LHCN-M2 (cell line): ENCODE measurements around the gene SLC3A2. TPM values are rescaled to one million over a fixed set of nuclear protein-coding genes. Genes with fewer than 3 reads are reported as not detected.
A peak's percentile ranks its signal among the peaks of the same experiment; 100 is the strongest.
"Not testable (repeated sequence)": the region's sequence is repeated elsewhere in the genome, so short reads cannot be mapped to it uniquely, and the experiment has no call there.

Source experiments
- DNase-seq: peaks from one replicate; pipeline ENCODE4 v3.0.0-alpha.2; 2012; ENCODE audit warnings: low read depth
- total RNA-seq: library from RNA; depleted of rRNA; stranded (reverse); fragments of >200 nt; gene quantifications from 2 replicates; pipeline ENCODE4 v1.2.3, GENCODE V29; 2014; rRNA removed

SLC3A2 gene
- total RNA-seq, 1 experiment from 2014 or later = 132 TPM

GRCh38 chr11:62930157-62930556 lies 49.5 kb downstream of the SLC3A2 start:
- DNase-seq = no peak

GRCh38 chr11:62930666-62931065 lies 50.0 kb downstream of the SLC3A2 start:
- no peak for DNase-seq

GRCh38 chr11:62931499-62932278 lies 51.0 kb downstream of the SLC3A2 start:
- peak; percentile 57 for DNase-seq

GRCh38 chr11:62933285-62933684 lies 52.6 kb downstream of the SLC3A2 start:
- DNase-seq = no peak

- DNase-seq = no peak
Measured at GRCh38 chr11:62933750-62934495, 53.2 kb downstream of the SLC3A2 start.

GRCh38 chr11:62934496-62934785 lies 53.7 kb downstream of the SLC3A2 start:
- no peak for DNase-seq

GRCh38 chr11:62937528-62937927 lies 56.8 kb downstream of the SLC3A2 start:
- DNase-seq = not testable (repeated sequence)

Other genes with a start within 250 kb of the SLC3A2 start
- 267 and 299 TPM in 2 replicates for gene GANAB, start 234.3 kb upstream of the SLC3A2 start, total RNA-seq
- gene INTS5, start 227.6 kb upstream of the SLC3A2 start, total RNA-seq = 27.9 and 28.1 TPM in 2 replicates
- gene C11orf98, start 215.7 kb upstream of the SLC3A2 start, total RNA-seq = 55.7 and 72.4 TPM in 2 replicates
- 3.2 and 8.7 TPM in 2 replicates for gene CSKMT, start 215.6 kb upstream of the SLC3A2 start, total RNA-seq
- gene UQCC3, start 209.2 kb upstream of the SLC3A2 start, total RNA-seq = 11.0 and 16.4 TPM in 2 replicates
- 3.7 and 4.7 TPM in 2 replicates for gene LBHD1, start 208.6 kb upstream of the SLC3A2 start, total RNA-seq
- gene UBXN1, start 201.8 kb upstream of the SLC3A2 start, total RNA-seq = 97.0 and 122 TPM in 2 replicates
- 41.4 and 68.1 TPM in 2 replicates for gene LRRN4CL, start 191.4 kb upstream of the SLC3A2 start, total RNA-seq
- gene BSCL2, start 173.5 kb upstream of the SLC3A2 start, total RNA-seq = 80.1 and 86.2 TPM in 2 replicates
- gene GNG3, start 173.2 kb upstream of the SLC3A2 start, total RNA-seq = not detected in 2 replicates
- gene HNRNPUL2, start 153.4 kb upstream of the SLC3A2 start, total RNA-seq = 8.7 and 14.4 TPM in 2 replicates
- gene TTC9C, start 152.4 kb upstream of the SLC3A2 start, total RNA-seq = 31.8 and 53.4 TPM in 2 replicates
- 6.7 and 9.2 TPM in 2 replicates for gene ZBTB3, start 126.7 kb upstream of the SLC3A2 start, total RNA-seq
- gene POLR2G, start 119.3 kb upstream of the SLC3A2 start, total RNA-seq = 82.5 and 86.6 TPM in 2 replicates
- 21.7 and 25.9 TPM in 2 replicates for gene TAF6L, start 109.5 kb upstream of the SLC3A2 start, total RNA-seq
- gene TMEM179B, start 93.5 kb upstream of the SLC3A2 start, total RNA-seq = 53.6 and 78.5 TPM in 2 replicates
- gene TMEM223, start 88.9 kb upstream of the SLC3A2 start, total RNA-seq = 26.9 and 32.6 TPM in 2 replicates
- 34.2 and 39.6 TPM in 2 replicates for gene NXF1, start 75.5 kb upstream of the SLC3A2 start, total RNA-seq
- gene STX5, start 48.8 kb upstream of the SLC3A2 start, total RNA-seq = 21.5 and 25.2 TPM in 2 replicates
- gene TEX54, start 48.1 kb upstream of the SLC3A2 start, total RNA-seq = not detected in 2 replicates
- 56.5 and 56.6 TPM in 2 replicates for gene WDR74, start 41.3 kb upstream of the SLC3A2 start, total RNA-seq
- gene CHRM1, start 40.5 kb downstream of the SLC3A2 start, total RNA-seq = not detected in 2 replicates
- gene SLC22A6, start 104.1 kb downstream of the SLC3A2 start, total RNA-seq = not detected in 2 replicates
- gene SLC22A8, start 134.9 kb downstream of the SLC3A2 start, total RNA-seq = not detected in 2 replicates